Vagina (tissue), 2 donors: Measurements from ENCODE around the gene DPT. TPM values are rescaled to one million over a fixed set of nuclear protein-coding genes. Genes with fewer than 3 reads are reported as not detected.

Experiments used
- DNase-seq, 2 donors: peaks; one replicate each; pipeline ENCODE4 v3.0.0-alpha.2; 2017; ENCODE audit errors: extremely low spot score in 2 of 2
- H3K27ac ChIP-seq: fragments of 200-600 bp; sonication (generic); one replicate; pipeline ENCODE4 v1.5.1; 2019
- H3K27me3 ChIP-seq: fragments of 200-600 bp; sonication (generic); one replicate; pipeline ENCODE4 v1.5.1; 2019
- H3K36me3 ChIP-seq, 2 donors: fragments of 200-600 bp; sonication (generic); one replicate each; pipeline ENCODE4 v1.5.1; 2017 to 2019
- H3K4me1 ChIP-seq: fragments of 200-600 bp; sonication (generic); one replicate; pipeline ENCODE4 v1.5.1; 2019
- H3K4me3 ChIP-seq, 2 donors: fragments of 200-600 bp; sonication (generic); 1 replicate in 1 of 2; 2 replicates in 1 of 2; pipeline ENCODE4 v1.5.1; 2016 to 2019
- H3K9me3 ChIP-seq: fragments of 200-600 bp; sonication (generic); one replicate; pipeline ENCODE4 v1.5.1; 2019
- CTCF ChIP-seq, 3 experiments: fragments of 450-650 bp in 2 of 3; fragments of 200-600 bp in 1 of 3; sonication (generic) in 1 of 3; IDR thresholded peaks; one replicate each; pipeline ENCODE4 v1.5.1; 2017 to 2019; ENCODE audit warnings: antibody characterized with exemption in 3 of 3, mild to moderate bottlenecking in 2 of 3, moderate library complexity in 2 of 3
- POLR2A ChIP-seq, 2 donors: fragments of 450-650 bp; IDR thresholded peaks; one replicate each; pipeline ENCODE4 v1.6.1; 2017; ENCODE audit warnings: antibody characterized with exemption in 2 of 2, mild to moderate bottlenecking in 2 of 2, moderate library complexity in 2 of 2
- POLR2AphosphoS5 ChIP-seq, 2 donors: sonication (generic); formaldehyde crosslinking; IDR thresholded peaks; one replicate each; pipeline ENCODE4 v1.9.0; 2017; ENCODE audit warnings: antibody characterized with exemption in 2 of 2, mild to moderate bottlenecking in 2 of 2, low read depth in 1 of 2; ENCODE audit not compliant: insufficient read depth in 1 of 2
- intact Hi-C: fragments of 100-400 bp; cut with DNase I; formaldehyde crosslinking; loops from one replicate; pipeline ENCODE4 v1.15.1; 2023
- total RNA-seq: library from RNA; depleted of rRNA; stranded (reverse); fragments of >200 nt; gene quantifications from one replicate; pipeline ENCODE4 v1.2.3, GENCODE V29; 2016

The DPT gene
- total RNA-seq, 1 donor from 2014 or later, result 154 TPM

- Histone ChIP-seq H3K27ac (no peak overlapping the region), H3K36me3 (no peaks in the 10 kb centered on the region), H3K4me1 (no peaks in the 10 kb centered on the region), H3K9me3 (no peaks in the 10 kb centered on the region), H3K27me3 (no peaks in the 10 kb centered on the region), H3K4me3 (no peak overlapping the region)
- intact Hi-C loops, result no loop called here
- no peak for DNase-seq
- TF ChIP-seq CTCF (IDR thresholded peaks at IDR 0.05) (no peak), POLR2AphosphoS5 (IDR thresholded peaks at IDR 0.05; ENCODE audit: insufficient read depth in 1 of 2, low read depth in 1 of 2) (no peak)
Observed at GRCh38 chr1:168719306-168720111, 9.5 kb downstream of the DPT start.

GRCh38 chr1:168717906-168718891 is 10.8 kb downstream of the DPT start:
- Histone ChIP-seq H3K4me3 (no peak overlapping the region), H3K27me3 (no peaks in the 10 kb centered on the region), H3K9me3 (no peaks in the 10 kb centered on the region), H3K27ac (no peak overlapping the region), H3K4me1 (no peaks in the 10 kb centered on the region), H3K36me3 (no peaks in the 10 kb centered on the region)
- intact Hi-C loops, result no loop called here
- no peak for TF ChIP-seq POLR2A (IDR thresholded peaks at IDR 0.05)
- no peak for TF ChIP-seq CTCF (IDR thresholded peaks at IDR 0.05)
- no peak for TF ChIP-seq POLR2AphosphoS5 (IDR thresholded peaks at IDR 0.05; ENCODE audit: insufficient read depth in 1 of 2, low read depth in 1 of 2)
- DNase-seq, result no peak

- H3K4me3 ChIP-seq, result no peak overlapping the region
- intact Hi-C loops, result no loop called here
- no peak for TF ChIP-seq CTCF (IDR thresholded peaks at IDR 0.05)
- TF ChIP-seq POLR2A (IDR thresholded peaks at IDR 0.05), result no peak
- no peak for TF ChIP-seq POLR2AphosphoS5 (IDR thresholded peaks at IDR 0.05; ENCODE audit: insufficient read depth in 1 of 2, low read depth in 1 of 2)
- H3K9me3 ChIP-seq, result no peaks in the 10 kb centered on the region
- H3K27ac ChIP-seq, result no peak overlapping the region
- H3K27me3 ChIP-seq, result no peaks in the 10 kb centered on the region
- DNase-seq, result no peak
- H3K4me1 ChIP-seq, result peaks cover 6% of the 10 kb centered on the region
- no peaks in the 10 kb centered on the region for H3K36me3 ChIP-seq
Observed at GRCh38 chr1:168714012-168714411, 15.0 kb downstream of the DPT start.

- no peaks in the 10 kb centered on the region for H3K27me3 ChIP-seq
- H3K27ac ChIP-seq, result no peak overlapping the region
- no peaks in the 10 kb centered on the region for H3K36me3 ChIP-seq
- H3K9me3 ChIP-seq, result no peaks in the 10 kb centered on the region
- H3K4me1 ChIP-seq, result peaks cover 13% of the 10 kb centered on the region
- intact Hi-C loops, result no loop called here
- TF ChIP-seq CTCF (IDR thresholded peaks at IDR 0.05) (no peak), POLR2A (IDR thresholded peaks at IDR 0.05) (no peak), POLR2AphosphoS5 (IDR thresholded peaks at IDR 0.05; ENCODE audit: insufficient read depth in 1 of 2, low read depth in 1 of 2) (no peak)
- DNase-seq, result no peak
- no peak overlapping the region for H3K4me3 ChIP-seq
Observed at GRCh38 chr1:168709405-168710363, 19.3 kb downstream of the DPT start.
